LoVo (cell line): ENCODE data around the gene MAGEA9B.
A peak's percentile ranks its signal among the peaks of the same experiment; 100 is the strongest.
"Not testable (repeated sequence)": the region's sequence is repeated elsewhere in the genome, so short reads cannot be mapped to it uniquely, and the experiment has no call there.

Source experiments
- DNase-seq: peaks from one replicate; pipeline ENCODE4 v3.0.0-alpha.2; 2016; ENCODE audit warnings: low spot score

The MAGEA9B gene

GRCh38 chrX:149571770-149572169, 15.5 kb downstream of the MAGEA9B start:
- no peak for DNase-seq

DNA sequence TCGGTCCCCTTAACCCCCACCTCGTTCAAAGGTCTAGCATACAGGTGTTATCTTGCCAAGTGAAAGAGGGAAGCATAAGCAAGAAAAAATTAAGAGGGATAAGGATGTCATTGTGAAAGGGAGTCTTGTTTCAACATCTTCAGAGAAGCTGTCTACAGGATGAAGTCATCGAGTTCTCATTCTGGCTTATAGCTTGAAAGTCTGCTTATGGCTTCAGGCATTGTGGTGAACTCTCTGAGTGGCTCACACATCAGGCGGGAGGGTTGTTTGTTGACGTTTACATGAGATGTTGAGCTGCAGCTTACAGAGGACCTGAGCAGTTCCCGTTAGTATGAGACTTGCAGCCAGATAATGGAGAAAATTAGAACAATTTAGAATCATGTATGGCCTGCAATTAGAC, 16.6 kb downstream of the MAGEA9B start:
- no peak for DNase-seq

DNA sequence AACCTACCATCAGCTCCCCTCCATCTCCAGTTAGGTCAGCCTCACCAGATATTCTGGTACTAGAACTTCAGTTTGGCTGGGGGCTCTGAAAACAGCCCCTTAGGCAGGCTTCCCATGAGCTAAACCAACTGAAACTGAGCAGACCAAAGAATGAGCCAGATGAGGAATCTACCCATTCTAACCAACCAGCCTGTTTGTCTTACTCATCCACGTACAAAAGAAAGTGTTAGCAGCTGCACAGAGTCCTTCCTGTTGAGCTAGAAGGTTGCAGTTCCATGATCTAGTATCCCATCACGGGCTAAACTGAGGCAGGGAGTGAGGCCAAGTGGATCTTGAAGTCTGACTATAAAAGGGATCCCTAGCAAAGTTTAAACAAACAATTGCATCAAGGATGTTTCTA, 17.5 kb downstream of the MAGEA9B start:
- DNase-seq = no peak

DNA sequence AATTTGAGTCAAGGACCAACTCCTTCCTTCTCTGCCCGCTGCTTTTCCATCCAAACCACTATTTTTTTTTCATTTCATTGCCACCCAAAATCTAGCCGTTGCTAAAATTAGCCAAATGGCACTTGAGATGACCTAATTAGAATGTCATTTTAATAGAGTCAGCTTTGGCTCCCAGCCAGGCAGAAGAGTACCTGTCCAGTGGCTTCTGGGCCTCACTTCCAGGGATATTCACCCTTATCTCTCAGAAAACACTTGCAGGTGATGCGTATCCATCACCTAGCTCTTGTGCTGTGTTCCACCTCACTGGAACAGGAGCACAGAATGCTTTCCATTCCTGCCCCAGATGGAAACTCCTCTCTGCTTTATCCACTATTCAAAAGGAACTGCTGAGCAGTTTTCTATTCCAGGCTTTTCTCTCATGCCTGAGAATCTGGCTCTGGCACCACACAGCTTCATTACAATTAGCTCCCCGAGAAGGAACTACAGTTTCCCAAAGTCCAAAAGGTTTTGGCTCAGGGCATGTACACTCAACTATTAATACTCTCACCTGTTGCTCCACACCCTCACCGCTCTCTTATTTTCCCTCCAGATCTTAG, 18.5 kb downstream of the MAGEA9B start:
- DNase-seq = no peak

DNA sequence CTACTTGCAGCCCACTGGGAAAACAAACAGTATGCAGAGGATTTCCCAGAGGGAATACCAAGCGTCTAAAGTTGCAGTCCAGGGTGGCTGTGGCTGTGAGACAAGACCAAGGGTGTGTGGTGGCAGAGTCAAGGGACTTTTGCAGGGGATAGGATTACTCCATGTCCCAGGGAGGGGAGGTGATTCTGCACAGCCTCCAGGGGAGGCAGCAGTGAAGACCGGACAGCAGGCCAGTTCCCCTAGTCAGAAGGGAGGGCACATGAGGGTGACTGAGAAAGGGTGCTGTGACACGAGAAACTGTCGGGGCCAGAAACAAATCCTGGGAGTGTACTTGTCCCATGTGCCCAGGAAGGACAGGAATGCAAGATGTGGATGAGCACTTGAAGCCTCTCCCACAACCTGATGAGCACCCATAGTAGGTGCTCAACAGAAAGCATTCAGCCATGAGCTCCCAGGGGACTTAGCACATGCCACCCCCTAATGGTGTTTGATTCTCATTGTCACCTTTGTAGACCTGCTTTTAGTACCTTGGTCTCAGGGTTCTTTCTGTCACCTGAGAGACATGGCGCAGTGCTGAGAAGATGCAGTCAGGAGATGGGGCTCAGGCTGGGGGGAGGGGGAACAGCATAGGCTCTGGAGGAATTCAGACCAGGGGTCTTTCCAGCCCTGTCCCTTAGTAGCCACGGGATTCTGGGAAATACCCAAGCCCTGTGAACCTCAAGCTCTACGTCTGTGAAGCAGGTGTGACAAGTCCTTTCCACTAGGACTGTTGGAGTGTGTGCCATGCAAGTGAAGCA, 19.4 kb downstream of the MAGEA9B start:
- no peak for DNase-seq

DNA sequence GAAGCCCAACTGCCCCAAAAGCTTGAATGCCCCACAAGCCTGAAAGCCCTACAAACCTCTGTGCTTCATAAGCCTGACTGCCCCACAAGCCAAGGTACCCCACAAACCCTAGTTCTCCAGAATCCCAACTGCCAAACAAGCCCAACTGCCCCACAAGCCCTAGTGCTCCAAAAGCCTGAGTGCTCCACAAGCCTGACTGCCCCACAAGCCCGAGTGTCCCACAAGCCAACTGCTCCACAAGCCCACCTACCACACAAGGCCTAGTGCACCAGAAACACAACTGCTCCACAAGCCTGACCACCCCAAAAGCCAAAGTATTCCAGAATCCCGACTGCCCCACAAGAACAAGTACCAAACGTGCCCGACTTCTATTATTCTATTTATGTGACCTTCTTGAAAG, 23.9 kb downstream of the MAGEA9B start:
- no peak for DNase-seq

- not testable (repeated sequence) for DNase-seq
Measured at GRCh38 chrX:149555251-149555650, 32.0 kb downstream of the MAGEA9B start.

- not testable (repeated sequence) for DNase-seq
Measured at GRCh38 chrX:149551939-149552248, 35.4 kb downstream of the MAGEA9B start.

DNA sequence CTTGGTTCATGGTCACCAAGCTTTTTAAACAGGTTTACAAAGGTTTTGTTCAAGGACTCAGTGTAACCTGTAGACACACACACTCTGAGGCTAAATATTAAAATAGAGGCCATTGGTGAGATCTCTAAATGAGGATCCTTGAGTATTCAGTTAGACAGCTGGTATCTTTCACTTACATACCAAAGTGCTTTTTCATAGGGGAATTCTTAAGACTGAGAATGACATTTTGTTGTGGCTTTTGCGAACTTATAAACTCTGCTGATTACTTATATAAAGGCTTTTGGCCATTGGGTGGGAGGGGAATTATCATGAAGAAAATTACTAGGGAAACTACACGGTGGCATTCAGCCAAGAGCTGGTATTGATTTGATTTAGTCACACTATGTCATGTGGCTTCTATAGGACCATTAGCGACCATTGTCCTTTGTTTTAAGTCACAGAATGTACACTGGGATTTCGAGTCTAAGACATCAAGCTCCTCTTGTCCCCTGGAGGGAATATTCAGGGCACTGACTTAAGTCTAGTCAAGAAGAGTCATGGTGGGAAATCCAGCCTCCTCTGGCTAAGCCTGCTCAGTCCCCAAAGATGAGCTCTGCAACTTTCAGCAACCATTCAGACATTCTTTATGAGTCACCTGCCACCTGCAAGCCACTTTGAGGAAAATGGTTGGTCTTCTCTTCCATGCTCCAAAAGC, 35.9 kb downstream of the MAGEA9B start:
- DNase-seq = not testable (repeated sequence)

DNA sequence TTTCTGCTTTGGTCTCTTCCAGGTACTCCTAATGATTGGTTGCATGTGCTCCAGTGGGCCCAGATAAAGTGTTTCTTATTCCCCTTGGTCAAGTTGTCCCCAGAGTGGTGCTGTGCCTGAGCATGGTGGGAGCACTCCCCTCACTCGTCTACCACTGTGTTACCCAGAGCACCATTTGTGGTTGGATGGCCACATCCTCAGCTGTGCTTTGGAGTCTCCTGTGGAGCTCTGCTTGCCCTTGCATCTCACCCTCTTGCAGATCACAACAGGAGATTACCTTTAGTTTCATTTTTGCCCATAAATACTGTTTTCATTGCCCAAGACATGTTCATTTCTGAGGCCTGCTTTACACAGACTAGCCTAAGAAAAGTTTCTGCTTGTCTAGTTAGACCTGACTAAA, 36.8 kb downstream of the MAGEA9B start:
- not testable (repeated sequence) for DNase-seq

DNA sequence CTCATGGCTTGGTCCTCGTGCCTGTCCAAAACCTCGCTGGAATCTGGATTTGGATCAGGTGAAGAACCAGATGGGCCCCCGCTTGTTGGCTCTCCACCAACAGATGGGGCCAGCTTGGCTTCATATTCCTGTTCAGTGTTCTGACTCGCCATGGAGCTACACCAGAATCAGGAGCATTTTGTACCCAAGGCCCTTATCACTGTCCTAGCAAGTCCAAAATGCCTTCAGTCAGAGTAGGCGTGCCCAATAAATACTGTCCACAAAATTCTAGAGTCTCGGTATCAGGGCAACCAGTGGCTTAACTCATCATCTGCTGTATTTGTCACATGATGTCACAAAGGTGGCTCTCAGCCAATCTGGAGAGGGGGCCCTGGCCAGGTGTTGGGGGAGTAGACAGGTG, 37.6 kb downstream of the MAGEA9B start, which contains the start of gene HSFX3:
HSFX3 (minus strand) TSS at position 224 of the 400 bp plus-strand sequence; CDS start at position 152, 72 bp downstream.
- DNase-seq = not testable (repeated sequence)

DNA sequence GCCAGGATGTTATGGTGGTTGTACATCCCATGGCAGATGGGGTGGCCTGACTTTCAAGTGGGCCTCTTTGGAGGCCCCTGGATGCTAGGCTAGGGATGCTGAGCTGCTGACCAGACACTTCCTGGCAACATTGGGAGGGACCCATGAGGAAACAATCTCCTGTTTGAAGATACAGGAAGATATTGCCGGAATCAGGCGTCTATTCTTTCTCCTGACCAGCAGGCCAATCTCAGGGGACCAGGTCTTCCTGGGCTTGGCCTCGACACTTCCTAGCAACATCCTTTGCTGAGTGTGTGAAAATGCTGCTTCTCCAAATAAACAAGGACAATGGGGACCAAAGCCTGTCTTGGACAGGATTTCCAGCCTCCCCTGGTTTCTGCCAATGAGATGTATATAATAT, 39.5 kb downstream of the MAGEA9B start:
- not testable (repeated sequence) for DNase-seq

GRCh38 chrX:149546962-149547361, 40.3 kb downstream of the MAGEA9B start:
- not testable (repeated sequence) for DNase-seq

GRCh38 chrX:149545545-149546543, 41.4 kb downstream of the MAGEA9B start:
- DNase-seq = not testable (repeated sequence)

- no peak for DNase-seq
Measured at GRCh38 chrX:149541521-149542047, 45.7 kb downstream of the MAGEA9B start.

DNA sequence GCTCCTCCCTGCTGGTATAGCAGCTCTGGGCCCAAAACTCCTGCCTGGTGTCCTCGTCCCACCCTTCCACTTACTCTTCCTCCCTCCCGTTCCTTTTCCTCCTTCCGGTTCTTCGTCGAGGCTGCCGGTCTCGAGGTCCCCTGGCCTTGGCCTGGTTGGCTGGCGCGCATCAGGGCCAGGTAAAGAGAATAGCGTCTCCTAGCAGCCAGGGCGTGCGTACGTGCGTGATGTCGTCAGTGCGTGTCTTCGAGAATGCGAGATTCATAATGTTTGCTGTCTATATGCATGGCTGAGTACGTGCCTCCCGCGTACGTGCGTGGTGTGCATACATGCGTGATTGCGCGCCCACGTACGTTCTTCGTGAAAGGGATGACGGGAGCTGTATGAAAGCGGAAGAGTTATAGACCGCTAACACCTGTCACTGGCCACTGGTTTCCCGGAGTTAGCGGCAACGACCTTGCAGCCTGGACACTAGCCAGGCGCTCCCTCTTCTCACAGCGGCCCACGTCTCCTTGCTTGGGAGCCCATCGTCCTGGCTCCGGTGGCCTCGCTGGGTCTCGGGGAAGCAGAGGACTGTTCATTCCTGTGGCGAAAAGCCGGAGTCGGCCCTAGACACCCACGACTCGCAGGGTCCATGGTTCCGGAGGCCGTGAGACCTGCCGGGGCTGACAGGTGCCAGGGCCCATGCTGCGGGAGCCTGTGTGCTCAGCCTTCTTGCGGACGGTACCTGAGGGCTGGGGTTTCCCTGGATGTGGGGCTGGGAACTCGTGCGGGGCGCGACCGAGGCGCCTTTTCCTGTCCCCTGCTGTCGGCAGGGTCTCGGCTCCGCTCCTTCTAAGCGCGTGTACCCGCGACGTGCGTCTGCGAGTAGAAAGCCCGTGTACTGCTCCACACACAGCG, 46.4 kb downstream of the MAGEA9B start, which contains the start of gene EOLA1:
EOLA1 (plus strand) TSS at position 392 of the 900 bp plus-strand sequence. CDS start 4,619 bp downstream, outside the sequence.
- DNase-seq = peak; percentile 81

GRCh38 chrX:149540131-149540620, 47.1 kb downstream of the MAGEA9B start:
- DNase-seq = peak; percentile 73

DNA sequence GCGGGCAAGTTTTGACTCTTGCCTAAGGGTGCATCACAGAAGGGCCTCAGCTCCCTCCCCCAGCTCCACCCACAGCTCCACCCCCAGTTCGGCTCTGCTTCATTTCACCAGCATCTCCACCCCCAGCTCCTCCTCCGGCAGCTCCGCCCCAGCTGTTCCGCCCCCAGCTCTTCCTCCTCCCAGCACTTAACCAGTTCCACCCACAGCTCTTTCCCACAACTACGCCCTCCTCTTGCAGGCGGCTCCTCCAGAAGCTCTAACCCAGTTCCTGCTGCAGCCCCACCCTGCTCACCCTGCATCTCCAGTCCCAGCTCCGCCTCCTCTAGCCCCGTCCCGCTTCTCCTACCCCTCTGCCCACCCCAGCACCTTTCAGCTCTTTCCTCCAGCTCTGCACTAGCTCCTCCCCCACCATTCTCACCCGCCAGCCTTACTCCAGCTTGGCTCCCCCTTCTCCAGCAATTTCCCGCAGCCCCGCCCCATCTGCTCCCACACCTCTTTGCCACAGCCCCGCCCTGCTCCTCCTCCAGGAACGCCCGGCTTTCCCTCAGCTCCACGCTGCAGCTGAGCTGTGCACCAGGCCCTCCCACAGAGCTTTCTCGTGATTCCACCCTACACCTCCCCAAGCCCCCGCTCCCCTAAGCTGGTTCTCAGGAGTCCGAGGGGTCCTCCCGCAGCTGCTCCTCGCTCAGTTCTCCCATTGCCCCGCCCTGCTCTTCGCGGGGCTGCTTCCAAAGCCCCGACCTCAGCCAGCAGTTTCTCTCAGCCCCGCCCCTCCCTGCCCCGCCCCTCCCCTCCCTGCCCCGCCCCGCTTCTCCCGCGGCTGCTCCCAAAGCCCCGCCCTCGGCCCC, 47.8 kb downstream of the MAGEA9B start:
- peak; percentile 73 for DNase-seq

DNA sequence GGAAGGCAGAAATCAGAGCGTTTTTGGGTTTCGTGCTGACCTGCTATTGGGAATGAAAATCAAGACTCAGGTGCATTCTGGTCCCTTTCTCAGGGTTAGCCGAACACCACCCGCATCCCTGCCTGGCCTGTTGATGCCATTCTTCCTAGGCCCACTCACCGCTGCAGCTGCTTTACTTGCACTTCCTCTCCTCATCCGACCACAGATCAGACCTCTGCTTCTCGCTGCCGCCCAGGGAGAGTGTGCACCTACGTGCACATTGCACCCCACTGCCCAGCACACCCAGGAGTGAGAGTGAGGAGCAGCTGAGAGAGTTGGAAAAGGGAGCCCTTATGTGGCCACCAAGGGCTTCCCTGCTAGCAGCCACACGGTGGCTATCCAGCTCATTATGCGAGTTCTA, 49.8 kb downstream of the MAGEA9B start:
- DNase-seq = not testable (repeated sequence)
